Brain pericyte (primary cell): ENCODE data around the gene CRLF1.

ENCODE experiments used
- DNase-seq: peaks from one replicate; pipeline ENCODE4 v3.0.0-alpha.2; 2012; ENCODE audit warnings: low read depth, low spot score

Gene CRLF1

DNA sequence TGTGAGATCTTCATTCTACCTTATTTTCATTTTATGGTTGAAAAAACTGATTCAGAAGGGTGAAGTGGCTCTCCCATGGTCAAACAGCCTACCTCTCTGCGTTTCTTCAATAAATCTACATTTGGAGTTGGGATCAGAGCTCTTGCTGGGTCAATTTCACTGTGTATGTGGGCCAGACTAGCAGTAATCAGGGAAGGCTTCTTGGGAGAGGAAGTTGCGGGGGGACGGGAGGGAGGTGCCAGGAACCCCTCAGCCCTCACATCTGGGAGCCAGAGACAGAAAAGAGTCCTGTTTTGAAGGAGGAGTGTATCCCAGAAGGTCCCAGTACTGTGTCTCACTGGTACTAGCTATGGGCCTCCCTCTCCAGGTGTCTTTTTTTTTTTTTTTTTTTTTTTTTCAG, 48.0 kb downstream of the CRLF1 start:
- no peak for DNase-seq

DNA sequence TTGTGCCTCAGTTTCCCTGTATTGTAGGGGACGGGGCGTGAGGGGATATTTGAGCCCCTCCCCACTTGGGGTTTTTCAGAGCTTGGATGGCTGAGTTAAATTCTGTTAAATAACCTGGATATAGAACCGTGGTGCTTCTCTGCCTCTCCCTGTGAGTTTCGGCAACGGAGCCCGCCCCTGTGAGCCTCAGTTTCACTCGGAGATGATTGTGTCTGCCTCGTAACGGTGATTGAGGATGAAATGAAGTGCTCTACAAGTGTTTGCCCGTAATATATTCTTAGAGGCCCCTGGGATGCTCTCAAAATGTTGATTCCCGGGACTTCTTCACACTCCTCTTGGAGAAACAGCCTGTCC, 48.4 kb downstream of the CRLF1 start:
- no peak for DNase-seq

DNA sequence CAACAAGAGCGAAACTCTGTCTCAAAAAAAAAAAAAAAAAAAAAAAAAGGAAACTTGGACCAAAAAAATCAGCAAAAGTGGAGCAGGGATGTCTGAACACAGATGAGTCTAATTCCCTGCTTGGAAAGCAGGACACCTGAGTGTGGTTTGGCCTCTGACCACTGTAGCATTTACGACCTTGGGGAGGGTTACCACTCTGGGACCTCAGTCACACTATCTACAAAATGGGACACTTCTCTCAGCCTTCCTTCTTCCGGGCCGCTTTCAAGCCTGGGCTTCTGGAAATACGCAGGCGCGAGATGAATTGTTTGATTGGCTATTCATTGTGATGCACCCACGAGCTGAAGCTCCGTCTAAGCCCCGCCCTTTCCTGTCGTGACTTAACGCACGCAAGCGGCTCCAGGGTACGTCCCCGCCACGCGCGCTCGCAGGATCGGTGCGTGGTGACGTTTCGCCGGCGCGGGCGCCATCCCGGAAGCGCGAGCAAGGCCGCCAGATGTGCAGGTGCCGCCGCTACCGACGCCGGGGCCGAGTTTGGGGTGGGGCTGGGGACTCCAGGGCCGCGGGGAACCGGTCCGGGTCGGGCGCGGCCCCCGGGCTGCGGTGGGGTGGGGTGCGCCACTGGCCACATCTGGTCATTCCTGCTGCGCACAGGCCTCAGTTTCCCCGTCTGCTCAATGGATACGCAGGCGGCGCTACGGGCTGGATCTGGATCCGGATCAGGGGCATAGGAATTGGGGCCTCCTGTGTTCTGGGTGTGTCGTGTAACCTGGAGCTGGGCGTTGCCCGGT, 49.0 kb downstream of the CRLF1 start, which contains the start of gene KXD1:
Gene KXD1, plus strand, starts transcription at position 460 of the 791 bp plus-strand sequence. CDS start 4,187 bp downstream, outside the sequence.
- DNase-seq = peak; percentile 90

DNA sequence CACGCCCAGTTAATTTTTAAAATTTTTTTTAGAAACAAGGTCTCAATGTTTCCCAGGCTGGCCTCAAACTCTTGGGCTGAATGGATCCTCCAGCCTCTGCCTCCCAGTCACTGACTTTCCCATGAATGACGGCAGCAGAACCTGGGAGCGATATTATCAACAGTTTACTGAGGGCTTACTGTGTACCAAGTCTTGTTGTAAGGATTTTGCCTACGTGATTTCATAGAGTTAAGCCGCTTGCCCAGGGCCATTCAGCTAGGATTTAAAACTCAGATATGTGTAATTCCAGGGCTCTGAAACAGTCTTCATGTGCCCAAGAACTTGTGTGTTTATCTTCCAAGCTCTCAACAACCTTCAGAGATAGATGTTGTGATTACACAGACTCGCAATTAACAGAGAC, 55.0 kb downstream of the CRLF1 start:
- no peak for DNase-seq

DNA sequence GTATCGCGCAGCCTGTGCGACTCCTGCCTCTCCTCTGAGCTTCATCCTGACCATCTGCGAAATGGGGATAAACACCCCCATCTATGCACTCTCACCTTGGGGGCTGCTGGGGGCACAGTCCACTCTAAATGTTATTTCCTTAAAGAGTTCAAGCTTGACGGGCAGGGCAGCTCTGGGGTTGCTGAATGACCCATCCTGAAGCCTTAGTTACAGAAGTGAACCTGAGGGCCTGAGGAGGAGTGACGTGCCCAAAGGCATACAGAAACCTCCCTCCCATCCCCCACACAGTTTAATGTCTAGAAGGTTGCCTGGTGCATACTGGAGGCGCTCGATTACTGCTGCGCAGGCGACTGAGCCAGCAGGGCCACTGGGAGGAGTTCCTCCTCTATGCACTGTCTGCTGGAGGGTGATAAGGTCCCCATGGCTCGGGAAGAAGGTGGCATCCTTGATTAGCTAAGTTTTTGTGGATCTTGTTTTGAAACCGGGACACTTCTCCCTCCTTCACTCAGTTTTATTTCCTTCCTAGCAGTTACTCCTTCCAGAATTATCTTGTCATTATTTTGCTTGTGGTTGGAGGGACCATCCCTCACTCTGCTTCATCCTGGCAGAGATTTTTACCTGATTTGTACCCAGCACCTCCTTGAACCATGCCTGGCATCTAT, 62.7 kb downstream of the CRLF1 start:
- no peak for DNase-seq
